ENCODE data around the gene SHMT1. TPM values are rescaled to one million over a fixed set of nuclear protein-coding genes. Genes with fewer than 3 reads are reported as not detected.

SHMT1 gene
- 40.2 TPM for total RNA-seq

GRCh38 chr17:18363101-18364049 is at the start of gene SHMT1:
SHMT1 (minus strand) TSS chr17:18363550; CDS start chr17:18355981, 7,569 bp downstream.

GRCh38 chr17:18377437-18378204 is 14.3 kb upstream of the SHMT1 start, which contains the start of gene EVPLL:
EVPLL (plus strand) TSS chr17:18377778; CDS start chr17:18380938, 3,160 bp downstream.

GRCh38 chr17:18314731-18315561 is 48.4 kb downstream of the SHMT1 start, which contains the start of the genes SMCR8 and TOP3A:
SMCR8 (plus strand) TSS chr17:18315293; CDS start chr17:18315790, 497 bp downstream.
TOP3A (minus strand) TSS chr17:18314994; CDS start chr17:18314778, 216 bp downstream.

Other genes starting within 250 kb of the SHMT1 start
- gene ALKBH5, start 179.7 kb downstream of the SHMT1 start, total RNA-seq: 115 TPM
- gene LLGL1, start 137.9 kb downstream of the SHMT1 start, total RNA-seq: 52.7 TPM
- 113 TPM for gene FLII, start 104.8 kb downstream of the SHMT1 start, total RNA-seq
- 46.4 TPM for gene MIEF2, start 102.9 kb downstream of the SHMT1 start, total RNA-seq
- 62.1 TPM for gene TOP3A, start 48.6 kb downstream of the SHMT1 start, total RNA-seq
- 21.5 TPM for gene SMCR8, start 48.3 kb downstream of the SHMT1 start, total RNA-seq
- 0.33 TPM for gene EVPLL, start 14.2 kb upstream of the SHMT1 start, total RNA-seq
- not detected for gene LGALS9C, start 113.2 kb upstream of the SHMT1 start, total RNA-seq